HG02759 (cell line): ENCODE results near the gene MAD1L1.
"Not testable (repeated sequence)": the region's sequence is repeated elsewhere in the genome, so short reads cannot be mapped to it uniquely, and the experiment has no call there.

Source experiments
- ATAC-seq: cut with Tn5 transposase; IDR thresholded peaks from one replicate; pipeline ENCODE4 v1.9.1; 2021; ENCODE audit warnings: mild to moderate bottlenecking, moderate library complexity; ENCODE audit not compliant: unreplicated experiment

Gene MAD1L1

GRCh38 chr7:1850111-1850975, 382.4 kb downstream of the MAD1L1 start:
- ATAC-seq, result no peak

- ATAC-seq, result no peak
Observed at GRCh38 chr7:1849351-1850041, 383.2 kb downstream of the MAD1L1 start.

- ATAC-seq, result no peak
Observed at GRCh38 chr7:1848911-1849311, 383.8 kb downstream of the MAD1L1 start.

GRCh38 chr7:1848013-1848640, 384.6 kb downstream of the MAD1L1 start:
- ATAC-seq, result no peak

GRCh38 chr7:1847260-1848001, 385.3 kb downstream of the MAD1L1 start:
- no peak for ATAC-seq

GRCh38 chr7:1846331-1847065, 386.2 kb downstream of the MAD1L1 start:
- no peak for ATAC-seq

GRCh38 chr7:1845536-1846311, 387.0 kb downstream of the MAD1L1 start:
- no peak for ATAC-seq

- no peak for ATAC-seq
Observed at GRCh38 chr7:1844951-1845390, 387.8 kb downstream of the MAD1L1 start.

GRCh38 chr7:1844336-1844950, 388.3 kb downstream of the MAD1L1 start:
- no peak for ATAC-seq

GRCh38 chr7:1843921-1844335, 388.8 kb downstream of the MAD1L1 start:
- no peak for ATAC-seq

- no peak for ATAC-seq
Observed at GRCh38 chr7:1843271-1843861, 389.4 kb downstream of the MAD1L1 start.

GRCh38 chr7:1842321-1843221, 390.2 kb downstream of the MAD1L1 start:
- ATAC-seq, result no peak

- ATAC-seq, result not testable (repeated sequence)
Observed at GRCh38 chr7:1841286-1842021, 391.3 kb downstream of the MAD1L1 start.

- not testable (repeated sequence) for ATAC-seq
Observed at GRCh38 chr7:1840744-1841143, 392.0 kb downstream of the MAD1L1 start.

- no peak for ATAC-seq
Observed at GRCh38 chr7:1839701-1840100, 393.0 kb downstream of the MAD1L1 start.

GRCh38 chr7:1838911-1839531, 393.7 kb downstream of the MAD1L1 start:
- ATAC-seq, result not testable (repeated sequence)

- ATAC-seq, result not testable (repeated sequence)
Observed at GRCh38 chr7:1838544-1838872, 394.2 kb downstream of the MAD1L1 start.
